Measurements from ENCODE around the gene DRG1. TPM values are rescaled to one million over a fixed set of nuclear protein-coding genes. Genes with fewer than 3 reads are reported as not detected.

DRG1 gene
- polyA plus RNA-seq, 2 of the 4 experiments (the other 2 are of a cell fraction), result 77.5 to 90.4 TPM

DNA sequence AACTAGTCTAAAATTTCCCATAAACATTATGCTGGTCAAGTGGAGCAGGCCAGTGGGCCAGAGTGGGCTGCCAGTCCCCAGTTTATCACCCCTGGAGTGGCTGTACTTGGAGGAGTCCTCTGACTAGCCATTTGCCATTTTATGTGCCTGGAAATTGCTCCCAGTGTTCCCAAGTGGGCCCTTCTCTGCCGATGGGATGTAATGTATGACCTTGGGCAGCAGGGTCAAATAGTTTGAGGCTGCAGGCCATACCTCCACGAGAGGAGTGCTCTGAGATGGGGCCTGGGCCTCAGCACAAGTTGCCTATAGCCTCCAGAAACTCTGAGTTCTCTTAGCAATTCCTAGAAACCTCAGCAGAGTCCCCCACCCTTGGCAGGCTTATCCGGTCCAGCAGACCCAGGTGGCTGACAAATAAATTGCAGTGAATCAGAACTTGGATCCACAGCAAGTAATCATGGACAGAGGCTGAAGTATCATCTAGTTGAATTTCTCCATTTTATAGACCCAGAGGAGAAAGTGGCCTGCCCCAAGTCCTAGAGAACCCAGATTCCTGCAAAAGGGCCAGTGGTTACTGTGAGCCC lies 35.4 kb upstream of the DRG1 start:
- Histone ChIP-seq H3K4me2 (no peak overlapping the region), H3K9me3 (no peaks in the 10 kb centered on the region), H3K4me3 (no peak overlapping the region), H3K4me1 (no peaks in the 10 kb centered on the region), H3K27ac (no peak overlapping the region)
- whole genome bisulfite sequencing (ENCODE audit: missing lambda C conversion rate), result 75% methylated on average over 2 of the region's 3 CpGs
- ATAC-seq, result no peak
- ChIA-PET CTCF (interaction anchor here (0.6 kb wide), 1 partner anchor 85 kb away, joined by 3 read pairs; no protein-coding TSS in a partner anchor), POLR2A (no interaction called here)
- TF ChIP-seq KDM1A (IDR thresholded peaks at IDR 0.05; ENCODE audit: low read depth) (no peak), EP300 (IDR thresholded peaks at IDR 0.05) (no peak), MAFK (IDR thresholded peaks at IDR 0.05; ENCODE audit: partially characterized antibody) (no peak), PBX3 (IDR thresholded peaks at IDR 0.05) (no peak), RARB (CRISPR knock-in tag; IDR thresholded peaks at IDR 0.05) (no peak), CTCF (IDR thresholded peaks at IDR 0.05) (no peak), JUN (IDR thresholded peaks at IDR 0.05) (no peak), E2F6 (IDR thresholded peaks at IDR 0.05; ENCODE audit: borderline replicate concordance, low read depth) (no peak), BCL3 (IDR thresholded peaks at IDR 0.05) (no peak), PHF8 (IDR thresholded peaks at IDR 0.05; ENCODE audit: borderline replicate concordance, low read depth) (no peak), RCOR1 (IDR thresholded peaks at IDR 0.05; ENCODE audit: low read depth, low read length) (no peak), CBX2 (IDR thresholded peaks at IDR 0.05; ENCODE audit: borderline replicate concordance, low read depth) (no peak), HES2 (IDR thresholded peaks at IDR 0.05) (no peak), MAZ (IDR thresholded peaks at IDR 0.05; ENCODE audit: borderline replicate concordance, low read depth, low read length) (no peak), EHMT2 (IDR thresholded peaks at IDR 0.05; ENCODE audit: low read depth) (no peak), REST (IDR thresholded peaks at IDR 0.05) (no peak), JUNB (IDR thresholded peaks at IDR 0.05) (no peak)
- no peak for FAIRE-seq
- DNase-seq (ENCODE audit: low read depth in 1 of 2, low spot score in 1 of 2), result no peak

DNA sequence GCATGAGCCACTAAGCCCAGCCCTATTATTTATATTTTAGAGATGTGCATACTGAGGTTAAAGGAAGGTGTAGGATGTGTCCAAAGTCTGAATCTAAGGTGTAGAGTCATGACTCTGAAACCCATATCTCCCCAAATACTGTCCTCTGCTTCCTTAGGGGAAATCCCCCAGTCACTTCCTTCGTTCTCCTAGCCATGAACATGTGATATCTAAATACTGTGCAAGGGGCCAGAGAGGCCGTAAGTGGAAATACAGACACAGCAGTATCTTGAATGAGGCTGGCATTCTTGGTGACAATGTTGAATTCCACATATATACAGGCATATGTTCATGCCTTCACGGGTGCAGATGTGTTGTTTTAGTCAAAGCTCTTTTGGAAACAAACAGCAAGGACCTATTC lies 32.0 kb upstream of the DRG1 start:
- H3K27ac ChIP-seq, result no peak overlapping the region
- no peak for ATAC-seq
- ChIA-PET POLR2A (interaction anchor here (0.7 kb wide), 1 partner anchor 21 kb away, joined by 3 read pairs; no protein-coding TSS in a partner anchor), CTCF (interaction anchor here (0.6 kb wide), 1 partner anchor 167 kb away, joined by 3 read pairs; no protein-coding TSS in a partner anchor)
- no peaks in the 10 kb centered on the region for H3K9me3 ChIP-seq
- FAIRE-seq, result no peak
- H3K4me1 ChIP-seq, result no peaks in the 10 kb centered on the region
- no peak overlapping the region for H3K4me2 ChIP-seq
- no peak overlapping the region for H3K4me3 ChIP-seq
- no peak for DNase-seq (ENCODE audit: low read depth in 1 of 2, low spot score in 1 of 2)
- 67% methylated on average over 3 of the region's 3 CpGs for WGBS (ENCODE audit: missing lambda C conversion rate)
- TF ChIP-seq ELK1 (IDR thresholded peaks at IDR 0.05; ENCODE audit: low read depth, low read length) (no peak), KDM5A (IDR thresholded peaks at IDR 0.05) (no peak), EHMT2 (IDR thresholded peaks at IDR 0.05; ENCODE audit: low read depth) (no peak), MAFK (IDR thresholded peaks at IDR 0.05; ENCODE audit: partially characterized antibody) (no peak), FOXS1 (CRISPR knock-in tag; IDR thresholded peaks at IDR 0.05) (no peak), ZFP36 (IDR thresholded peaks at IDR 0.05; ENCODE audit: borderline replicate concordance, partially characterized antibody) (no peak), CTCF (IDR thresholded peaks at IDR 0.05) (no peak), MYC (IDR thresholded peaks at IDR 0.05; ENCODE audit: borderline replicate concordance, low read length) (no peak)

Data from A549 (cell line).